NB4 (cell line): ENCODE measurements around the gene PTPRK.

Experiments
- MYC ChIP-seq: IDR thresholded peaks from 2 replicates; pipeline ENCODE4 v1.6.1; 2011; ENCODE audit warnings: low read depth, low read length
- POLR2A ChIP-seq: IDR thresholded peaks from 2 replicates; pipeline ENCODE4 v1.6.1; 2011; ENCODE audit warnings: mild to moderate bottlenecking; ENCODE audit not compliant: insufficient read length; ENCODE audit errors: extremely low read depth
- TF ChIP-seq, protein P1 (sequence below): IDR thresholded peaks from one replicate; pipeline ENCODE4 v1.5.1; 2012; ENCODE audit warnings: low read depth, low read length
- TF ChIP-seq, protein P2 (sequence below): IDR thresholded peaks from 2 replicates; pipeline ENCODE4 v1.6.1; 2011; ENCODE audit warnings: low read depth, low read length

DNA sequence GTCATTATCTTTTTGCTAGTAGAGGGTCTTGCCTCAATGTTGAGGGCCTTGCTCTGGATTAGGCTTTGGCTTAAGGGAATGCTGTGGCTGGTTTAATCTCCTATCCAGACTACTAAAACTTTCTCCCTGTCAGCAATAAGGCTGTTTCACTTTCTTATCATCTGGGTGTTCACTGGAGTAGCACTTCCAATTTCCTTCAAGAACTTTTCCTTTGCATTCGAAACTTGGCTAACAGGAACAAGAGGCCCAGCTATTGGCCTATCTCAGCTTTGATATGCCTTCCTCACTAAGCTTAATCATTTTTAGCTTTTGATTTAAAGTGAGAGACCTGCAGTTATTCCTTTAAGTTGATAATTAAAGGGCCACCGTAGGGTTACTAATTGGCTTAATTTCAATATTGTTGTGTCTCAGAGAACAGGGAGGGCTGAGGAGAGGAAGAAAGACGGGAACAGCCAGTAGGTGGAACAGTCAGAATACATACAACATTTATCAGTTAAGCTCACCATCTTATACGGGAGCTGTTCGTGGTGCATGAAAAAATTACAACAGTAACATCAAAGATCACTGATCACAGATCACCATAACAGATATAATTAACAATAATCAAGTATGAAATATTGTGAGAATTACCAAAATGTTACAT, 186.7 kb downstream of the PTPRK start:
- TF ChIP-seq, protein P1, sequence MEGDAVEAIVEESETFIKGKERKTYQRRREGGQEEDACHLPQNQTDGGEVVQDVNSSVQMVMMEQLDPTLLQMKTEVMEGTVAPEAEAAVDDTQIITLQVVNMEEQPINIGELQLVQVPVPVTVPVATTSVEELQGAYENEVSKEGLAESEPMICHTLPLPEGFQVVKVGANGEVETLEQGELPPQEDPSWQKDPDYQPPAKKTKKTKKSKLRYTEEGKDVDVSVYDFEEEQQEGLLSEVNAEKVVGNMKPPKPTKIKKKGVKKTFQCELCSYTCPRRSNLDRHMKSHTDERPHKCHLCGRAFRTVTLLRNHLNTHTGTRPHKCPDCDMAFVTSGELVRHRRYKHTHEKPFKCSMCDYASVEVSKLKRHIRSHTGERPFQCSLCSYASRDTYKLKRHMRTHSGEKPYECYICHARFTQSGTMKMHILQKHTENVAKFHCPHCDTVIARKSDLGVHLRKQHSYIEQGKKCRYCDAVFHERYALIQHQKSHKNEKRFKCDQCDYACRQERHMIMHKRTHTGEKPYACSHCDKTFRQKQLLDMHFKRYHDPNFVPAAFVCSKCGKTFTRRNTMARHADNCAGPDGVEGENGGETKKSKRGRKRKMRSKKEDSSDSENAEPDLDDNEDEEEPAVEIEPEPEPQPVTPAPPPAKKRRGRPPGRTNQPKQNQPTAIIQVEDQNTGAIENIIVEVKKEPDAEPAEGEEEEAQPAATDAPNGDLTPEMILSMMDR = no peak
- TF ChIP-seq POLR2A (no peak), MYC (no peak)
- TF ChIP-seq, protein P2, sequence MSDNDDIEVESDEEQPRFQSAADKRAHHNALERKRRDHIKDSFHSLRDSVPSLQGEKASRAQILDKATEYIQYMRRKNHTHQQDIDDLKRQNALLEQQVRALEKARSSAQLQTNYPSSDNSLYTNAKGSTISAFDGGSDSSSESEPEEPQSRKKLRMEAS = no peak
